A549 (cell line): ENCODE measurements around the gene P2RY14.

Source experiments
- CBX2 ChIP-seq: fragments of 200-600 bp; sonication (generic); IDR thresholded peaks from 2 replicates; pipeline ENCODE4 v1.6.1; 2016; ENCODE audit warnings: low read depth, mild to moderate bottlenecking, borderline replicate concordance
- EP300 ChIP-seq, 2 experiments: fragments of >200 bp; sonication (Bioruptor Twin); formaldehyde crosslinking; IDR thresholded peaks; 2 replicates in 1 of 2; 3 replicates in 1 of 2; pipeline ENCODE4 v1.6.1; 2016 to 2017
- HOXA7 ChIP-seq: fragments of 250-450 bp; sonication (Bioruptor Pico); IDR thresholded peaks from 2 replicates; pipeline ENCODE4 v1.5.0; 2020; ENCODE audit warnings: mild to moderate bottlenecking, moderate library complexity
- PHF8 ChIP-seq: fragments of 200-600 bp; sonication (generic); IDR thresholded peaks from 2 replicates; pipeline ENCODE4 v1.6.1; 2016; ENCODE audit warnings: low read depth, mild to moderate bottlenecking, antibody characterized with exemption, moderate library complexity, borderline replicate concordance
- POLR2A ChIP-seq: IDR thresholded peaks from 2 replicates; pipeline ENCODE4 v1.6.1; 2012; ENCODE audit warnings: mild to moderate bottlenecking, low read length
- RFX5 ChIP-seq: fragments of 450-650 bp; IDR thresholded peaks from 2 replicates; pipeline ENCODE4 v1.7.1; 2014; ENCODE audit warnings: antibody characterized with exemption, mild to moderate bottlenecking, moderate library complexity
- SREBF2 ChIP-seq: fragments of 450-650 bp; IDR thresholded peaks from 2 replicates; pipeline ENCODE4 v1.6.1; 2014; ENCODE audit warnings: mild to moderate bottlenecking, moderate library complexity
- ZFP36 ChIP-seq: fragments of 450-650 bp; IDR thresholded peaks from 2 replicates; pipeline ENCODE4 v1.6.1; 2014; ENCODE audit warnings: borderline replicate concordance; ENCODE audit not compliant: partially characterized antibody
- TF ChIP-seq, protein P1 (sequence below): fragments of >200 bp; sonication (Bioruptor Twin); formaldehyde crosslinking; IDR thresholded peaks from 3 replicates; pipeline ENCODE4 v1.5.1; 2016
- TF ChIP-seq, protein P2 (sequence below): IDR thresholded peaks from 2 replicates; pipeline ENCODE4 v1.6.1; 2012
- TF ChIP-seq, protein P3 (sequence below): fragments of 150-350 bp; IDR thresholded peaks from 2 replicates; pipeline ENCODE4 v1.6.1; 2014; ENCODE audit warnings: low read depth, mild to moderate bottlenecking, low read length
- TF ChIP-seq, protein P4 (sequence below): fragments of 450-650 bp; IDR thresholded peaks from 2 replicates; pipeline ENCODE4 v1.6.1; 2014; ENCODE audit warnings: antibody characterized with exemption
- TF ChIP-seq, protein P5 (sequence below): fragments of 200-600 bp; sonication (generic); IDR thresholded peaks from 2 replicates; pipeline ENCODE4 v1.6.1; 2016; ENCODE audit warnings: antibody characterized with exemption, mild to moderate bottlenecking, moderate library complexity
- TF ChIP-seq, protein P6 (sequence below): IDR thresholded peaks from 2 replicates; pipeline ENCODE4 v1.6.1; 2012

DNA sequence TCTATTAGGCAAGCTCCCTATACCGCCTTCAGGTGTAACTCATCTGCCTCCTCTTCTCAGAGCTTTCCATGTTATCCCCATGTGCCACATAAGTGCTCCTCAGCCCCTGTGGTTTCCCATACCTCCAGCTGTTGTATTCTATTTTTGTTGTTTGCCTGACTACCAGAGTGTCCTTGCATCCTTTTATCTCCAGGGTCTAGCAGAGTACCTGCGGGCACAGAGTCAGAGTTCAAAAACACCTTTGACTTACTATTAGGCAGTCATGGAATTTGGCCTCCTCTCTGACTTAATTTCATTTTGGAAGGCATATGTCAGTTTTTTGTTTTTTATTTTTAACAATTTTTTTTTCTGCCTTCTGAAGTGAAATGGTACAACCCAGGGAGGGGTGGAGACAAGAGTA, 31.2 kb upstream of the P2RY14 start:
- no peak for TF ChIP-seq CBX2
- TF ChIP-seq, protein P1, sequence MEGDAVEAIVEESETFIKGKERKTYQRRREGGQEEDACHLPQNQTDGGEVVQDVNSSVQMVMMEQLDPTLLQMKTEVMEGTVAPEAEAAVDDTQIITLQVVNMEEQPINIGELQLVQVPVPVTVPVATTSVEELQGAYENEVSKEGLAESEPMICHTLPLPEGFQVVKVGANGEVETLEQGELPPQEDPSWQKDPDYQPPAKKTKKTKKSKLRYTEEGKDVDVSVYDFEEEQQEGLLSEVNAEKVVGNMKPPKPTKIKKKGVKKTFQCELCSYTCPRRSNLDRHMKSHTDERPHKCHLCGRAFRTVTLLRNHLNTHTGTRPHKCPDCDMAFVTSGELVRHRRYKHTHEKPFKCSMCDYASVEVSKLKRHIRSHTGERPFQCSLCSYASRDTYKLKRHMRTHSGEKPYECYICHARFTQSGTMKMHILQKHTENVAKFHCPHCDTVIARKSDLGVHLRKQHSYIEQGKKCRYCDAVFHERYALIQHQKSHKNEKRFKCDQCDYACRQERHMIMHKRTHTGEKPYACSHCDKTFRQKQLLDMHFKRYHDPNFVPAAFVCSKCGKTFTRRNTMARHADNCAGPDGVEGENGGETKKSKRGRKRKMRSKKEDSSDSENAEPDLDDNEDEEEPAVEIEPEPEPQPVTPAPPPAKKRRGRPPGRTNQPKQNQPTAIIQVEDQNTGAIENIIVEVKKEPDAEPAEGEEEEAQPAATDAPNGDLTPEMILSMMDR = no peak
- TF ChIP-seq, protein P2, sequence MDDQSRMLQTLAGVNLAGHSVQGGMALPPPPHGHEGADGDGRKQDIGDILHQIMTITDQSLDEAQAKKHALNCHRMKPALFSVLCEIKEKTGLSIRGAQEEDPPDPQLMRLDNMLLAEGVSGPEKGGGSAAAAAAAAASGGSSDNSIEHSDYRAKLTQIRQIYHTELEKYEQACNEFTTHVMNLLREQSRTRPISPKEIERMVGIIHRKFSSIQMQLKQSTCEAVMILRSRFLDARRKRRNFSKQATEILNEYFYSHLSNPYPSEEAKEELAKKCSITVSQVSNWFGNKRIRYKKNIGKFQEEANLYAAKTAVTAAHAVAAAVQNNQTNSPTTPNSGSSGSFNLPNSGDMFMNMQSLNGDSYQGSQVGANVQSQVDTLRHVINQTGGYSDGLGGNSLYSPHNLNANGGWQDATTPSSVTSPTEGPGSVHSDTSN = no peak
- no peak for TF ChIP-seq RFX5
- TF ChIP-seq POLR2A = no peak
- no peak for TF ChIP-seq SREBF2
- TF ChIP-seq, protein P3, sequence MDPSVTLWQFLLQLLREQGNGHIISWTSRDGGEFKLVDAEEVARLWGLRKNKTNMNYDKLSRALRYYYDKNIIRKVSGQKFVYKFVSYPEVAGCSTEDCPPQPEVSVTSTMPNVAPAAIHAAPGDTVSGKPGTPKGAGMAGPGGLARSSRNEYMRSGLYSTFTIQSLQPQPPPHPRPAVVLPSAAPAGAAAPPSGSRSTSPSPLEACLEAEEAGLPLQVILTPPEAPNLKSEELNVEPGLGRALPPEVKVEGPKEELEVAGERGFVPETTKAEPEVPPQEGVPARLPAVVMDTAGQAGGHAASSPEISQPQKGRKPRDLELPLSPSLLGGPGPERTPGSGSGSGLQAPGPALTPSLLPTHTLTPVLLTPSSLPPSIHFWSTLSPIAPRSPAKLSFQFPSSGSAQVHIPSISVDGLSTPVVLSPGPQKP = no peak
- TF ChIP-seq EP300 (IDR thresholded peaks at IDR 0.05) = no peak
- TF ChIP-seq, protein P4, sequence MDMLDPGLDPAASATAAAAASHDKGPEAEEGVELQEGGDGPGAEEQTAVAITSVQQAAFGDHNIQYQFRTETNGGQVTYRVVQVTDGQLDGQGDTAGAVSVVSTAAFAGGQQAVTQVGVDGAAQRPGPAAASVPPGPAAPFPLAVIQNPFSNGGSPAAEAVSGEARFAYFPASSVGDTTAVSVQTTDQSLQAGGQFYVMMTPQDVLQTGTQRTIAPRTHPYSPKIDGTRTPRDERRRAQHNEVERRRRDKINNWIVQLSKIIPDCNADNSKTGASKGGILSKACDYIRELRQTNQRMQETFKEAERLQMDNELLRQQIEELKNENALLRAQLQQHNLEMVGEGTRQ = no peak
- TF ChIP-seq, protein P5, sequence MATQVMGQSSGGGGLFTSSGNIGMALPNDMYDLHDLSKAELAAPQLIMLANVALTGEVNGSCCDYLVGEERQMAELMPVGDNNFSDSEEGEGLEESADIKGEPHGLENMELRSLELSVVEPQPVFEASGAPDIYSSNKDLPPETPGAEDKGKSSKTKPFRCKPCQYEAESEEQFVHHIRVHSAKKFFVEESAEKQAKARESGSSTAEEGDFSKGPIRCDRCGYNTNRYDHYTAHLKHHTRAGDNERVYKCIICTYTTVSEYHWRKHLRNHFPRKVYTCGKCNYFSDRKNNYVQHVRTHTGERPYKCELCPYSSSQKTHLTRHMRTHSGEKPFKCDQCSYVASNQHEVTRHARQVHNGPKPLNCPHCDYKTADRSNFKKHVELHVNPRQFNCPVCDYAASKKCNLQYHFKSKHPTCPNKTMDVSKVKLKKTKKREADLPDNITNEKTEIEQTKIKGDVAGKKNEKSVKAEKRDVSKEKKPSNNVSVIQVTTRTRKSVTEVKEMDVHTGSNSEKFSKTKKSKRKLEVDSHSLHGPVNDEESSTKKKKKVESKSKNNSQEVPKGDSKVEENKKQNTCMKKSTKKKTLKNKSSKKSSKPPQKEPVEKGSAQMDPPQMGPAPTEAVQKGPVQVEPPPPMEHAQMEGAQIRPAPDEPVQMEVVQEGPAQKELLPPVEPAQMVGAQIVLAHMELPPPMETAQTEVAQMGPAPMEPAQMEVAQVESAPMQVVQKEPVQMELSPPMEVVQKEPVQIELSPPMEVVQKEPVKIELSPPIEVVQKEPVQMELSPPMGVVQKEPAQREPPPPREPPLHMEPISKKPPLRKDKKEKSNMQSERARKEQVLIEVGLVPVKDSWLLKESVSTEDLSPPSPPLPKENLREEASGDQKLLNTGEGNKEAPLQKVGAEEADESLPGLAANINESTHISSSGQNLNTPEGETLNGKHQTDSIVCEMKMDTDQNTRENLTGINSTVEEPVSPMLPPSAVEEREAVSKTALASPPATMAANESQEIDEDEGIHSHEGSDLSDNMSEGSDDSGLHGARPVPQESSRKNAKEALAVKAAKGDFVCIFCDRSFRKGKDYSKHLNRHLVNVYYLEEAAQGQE = no peak
- no peak for TF ChIP-seq HOXA7 (CRISPR knock-in tag)
- no peak for TF ChIP-seq ZFP36
- no peak for TF ChIP-seq PHF8
- TF ChIP-seq, protein P6, sequence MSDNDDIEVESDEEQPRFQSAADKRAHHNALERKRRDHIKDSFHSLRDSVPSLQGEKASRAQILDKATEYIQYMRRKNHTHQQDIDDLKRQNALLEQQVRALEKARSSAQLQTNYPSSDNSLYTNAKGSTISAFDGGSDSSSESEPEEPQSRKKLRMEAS = no peak
